Ramos (cell line): Measurements from ENCODE around the gene ZGLP1.

ENCODE experiments used
- in situ Hi-C: fragments of 300-500 bp; cut with MboI; formaldehyde crosslinking; loops from one replicate; pipeline ENCODE4 v1.14.3; 2022; ENCODE audit warnings: low sequenced_read_pairs; ENCODE audit not compliant: unreplicated experiment

ZGLP1 gene

GRCh38 chr19:10328558-10329429 lies 19.2 kb upstream of the ZGLP1 start:
- in situ Hi-C loops: no loop called here

DNA sequence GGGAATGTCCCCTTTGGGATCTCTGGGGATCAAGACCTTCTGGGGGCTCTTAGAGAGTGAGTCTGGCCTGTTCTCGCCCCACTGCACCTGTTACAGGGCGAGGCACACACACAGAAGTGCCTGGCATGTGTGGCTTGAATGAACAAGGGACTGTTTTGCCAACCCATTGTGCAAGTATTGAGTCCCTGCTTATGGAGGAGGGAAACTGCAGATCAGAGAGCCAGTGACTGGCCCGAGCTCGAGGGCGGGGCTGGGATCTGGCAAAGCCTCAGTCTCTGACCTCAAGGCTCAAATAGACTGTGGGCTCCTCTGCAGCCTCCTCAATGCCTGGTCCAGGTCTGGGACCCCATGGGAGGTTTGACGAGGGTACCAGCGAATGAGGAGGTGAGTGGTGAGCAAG lies 18.2 kb upstream of the ZGLP1 start:
- in situ Hi-C loops: no loop called here

- in situ Hi-C loops: no loop called here
Measured at GRCh38 chr19:10325732-10326131, 16.1 kb upstream of the ZGLP1 start.

GRCh38 chr19:10321874-10322835 lies 12.5 kb upstream of the ZGLP1 start:
- in situ Hi-C loops: no loop called here

GRCh38 chr19:10321417-10321797 lies 11.8 kb upstream of the ZGLP1 start:
- in situ Hi-C loops: no loop called here

DNA sequence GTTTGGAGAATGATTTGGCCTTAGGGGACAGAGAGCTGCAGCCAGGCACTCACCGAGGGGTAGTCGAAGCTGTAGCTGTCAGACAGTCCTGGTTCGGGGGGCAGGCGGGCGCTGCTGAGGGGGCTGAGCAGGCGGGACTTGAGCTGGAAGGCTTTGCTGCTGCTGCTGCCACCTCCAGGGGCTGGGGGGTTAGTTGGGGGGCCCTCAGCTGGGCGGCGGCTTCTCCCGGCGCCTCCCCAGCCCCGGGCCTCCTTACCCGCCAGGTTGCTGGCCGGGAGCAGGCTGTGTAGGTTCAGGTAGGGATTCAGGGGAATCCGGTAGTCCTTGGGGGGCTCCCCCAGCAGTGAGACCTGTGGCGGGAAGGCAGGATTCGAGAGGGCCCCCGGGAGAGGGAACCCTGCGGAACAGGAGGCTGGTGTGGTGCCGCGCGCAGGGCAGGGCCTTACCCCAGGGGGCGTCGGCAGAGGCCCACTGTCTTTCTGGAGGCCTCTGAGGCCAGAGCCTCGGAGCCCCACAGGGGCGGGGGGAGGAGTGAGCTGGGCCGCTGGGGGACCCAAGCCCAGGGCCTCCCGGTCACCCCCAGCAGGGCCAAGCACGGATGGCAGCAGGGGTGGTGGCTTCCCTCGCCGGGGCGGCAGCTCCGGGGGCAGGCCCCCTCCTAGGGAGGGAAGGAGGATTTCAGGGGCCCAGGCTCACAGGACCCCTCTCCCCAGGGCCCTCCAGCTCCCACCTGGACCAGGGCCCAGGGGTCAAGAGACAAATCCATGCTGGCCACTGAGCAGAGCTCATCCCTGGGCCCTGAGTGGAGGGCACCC lies 11.2 kb upstream of the ZGLP1 start:
- in situ Hi-C loops: no loop called here

GRCh38 chr19:10318807-10319682 lies 9.4 kb upstream of the ZGLP1 start:
- in situ Hi-C loops: no loop called here

GRCh38 chr19:10317857-10318462 lies 8.3 kb upstream of the ZGLP1 start:
- in situ Hi-C loops: no loop called here

DNA sequence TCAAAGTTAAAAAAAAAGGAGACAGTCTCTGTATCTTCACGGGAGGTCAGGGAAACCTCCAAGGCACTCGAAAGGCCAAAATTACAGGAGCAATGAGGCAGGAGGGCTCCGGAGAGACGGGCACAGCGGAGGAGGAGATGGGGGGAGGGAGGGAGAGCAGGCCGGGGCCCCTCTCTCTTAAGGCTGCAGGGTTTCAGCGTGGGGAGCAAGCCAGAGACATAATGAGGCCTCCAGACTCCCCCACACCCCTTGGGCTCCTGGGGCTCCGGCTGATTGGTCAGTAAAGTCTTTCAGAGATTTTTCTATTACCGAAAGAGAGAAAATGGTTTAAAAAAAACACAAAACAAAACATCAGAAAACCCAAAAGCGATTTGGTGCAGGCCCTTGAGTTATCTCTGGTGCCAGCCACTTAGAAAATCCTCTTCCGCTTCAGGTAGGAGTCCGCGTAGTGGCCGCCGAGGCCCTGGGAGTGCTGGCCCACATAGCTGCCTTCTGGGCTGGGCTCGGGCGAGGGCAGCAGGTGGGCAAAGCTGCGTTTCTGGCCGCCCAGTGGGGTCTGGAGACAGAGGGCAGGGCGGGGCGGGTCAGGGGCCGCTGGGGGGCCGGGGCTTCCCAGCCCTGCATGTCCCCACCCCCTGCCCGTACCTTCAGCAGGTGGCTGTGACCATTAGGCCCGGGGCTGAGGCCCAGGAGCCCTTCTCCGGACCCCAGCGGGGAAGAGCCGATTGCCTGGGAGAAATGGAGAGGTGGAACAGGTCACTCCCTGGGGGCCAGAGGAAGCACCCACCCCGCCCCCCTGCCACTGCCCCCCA lies 7.6 kb upstream of the ZGLP1 start:
- in situ Hi-C loops: no loop called here

DNA sequence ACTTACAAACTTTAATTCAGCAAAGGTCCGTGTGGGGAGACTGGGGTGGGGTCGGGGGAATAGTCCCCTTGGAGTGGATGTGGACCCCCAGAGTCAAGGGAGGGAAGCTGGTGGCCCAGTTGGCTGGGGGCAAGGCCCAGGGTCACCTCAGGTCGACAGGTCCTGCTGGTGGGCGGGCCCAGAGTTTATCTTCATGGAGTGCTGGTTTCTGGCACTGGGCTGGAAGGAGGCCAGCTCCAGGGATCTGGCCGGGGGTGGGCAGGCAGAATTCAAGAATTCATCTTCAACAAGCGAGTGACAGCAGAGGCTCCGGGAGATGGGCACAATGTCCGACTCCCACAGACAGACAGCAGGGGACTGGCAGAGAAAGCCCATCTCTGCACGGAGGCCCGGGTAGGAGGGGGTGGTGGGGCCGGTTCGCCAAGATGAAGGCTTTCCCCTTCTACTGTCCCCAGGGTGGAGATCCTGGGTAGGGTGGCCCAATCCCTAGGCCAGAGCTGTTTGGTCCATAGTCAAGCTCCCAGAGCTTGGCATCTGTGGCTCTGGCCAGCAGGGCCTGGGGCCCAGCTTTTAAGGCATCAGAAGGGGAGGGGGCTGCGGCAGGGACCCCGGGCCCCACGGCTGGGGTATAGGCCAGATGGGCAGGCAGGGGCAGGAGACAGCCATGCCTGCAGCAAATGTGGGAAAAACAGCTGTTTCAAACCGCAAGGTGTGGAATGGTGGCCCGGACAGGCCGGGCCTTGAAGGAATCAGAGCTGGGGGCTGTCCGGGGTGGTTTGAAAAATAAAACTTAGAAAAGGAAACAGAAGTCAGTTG lies 6.8 kb upstream of the ZGLP1 start:
- in situ Hi-C loops: no loop called here

DNA sequence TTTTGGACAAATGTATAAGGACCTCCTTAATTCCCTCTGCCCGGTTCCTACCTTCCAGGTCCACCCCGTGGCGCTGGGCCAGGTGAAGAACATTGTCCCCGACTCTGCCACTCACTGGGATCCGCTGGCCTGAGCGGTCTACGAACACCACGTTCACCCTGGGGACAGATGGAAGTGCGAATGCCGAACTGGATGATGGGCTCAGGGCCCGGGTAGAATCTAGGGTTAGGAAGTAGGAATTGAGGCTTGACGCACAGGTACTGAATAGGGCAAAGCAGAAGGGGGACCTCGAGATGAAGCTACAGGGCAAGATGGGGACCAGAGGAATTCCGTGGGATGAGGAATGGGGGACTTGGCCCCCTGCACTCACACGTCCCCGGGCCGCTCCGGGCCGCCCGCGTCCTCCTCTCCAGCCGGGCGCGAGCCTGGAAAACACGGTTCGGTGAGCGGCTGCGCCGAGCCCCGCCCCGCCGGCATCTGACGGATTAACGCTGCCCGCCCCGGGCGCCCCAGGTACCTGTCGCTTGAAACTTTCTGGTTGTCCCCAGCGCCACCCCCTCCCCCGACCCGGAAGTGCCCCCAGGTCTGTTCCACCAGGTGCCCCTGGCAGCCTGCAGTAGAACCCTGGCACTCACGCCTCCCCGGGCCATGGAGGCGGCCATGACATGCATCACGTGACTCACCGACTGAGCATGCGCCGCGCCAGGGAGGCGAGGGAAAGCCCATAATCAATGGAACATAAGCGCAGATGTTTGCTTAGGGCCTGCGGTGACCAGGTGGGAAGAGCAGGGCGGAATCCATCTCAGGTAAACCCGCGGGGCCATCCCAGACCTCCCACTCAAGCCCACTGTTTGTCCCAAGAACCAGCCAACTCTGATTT lies 6.0 kb upstream of the ZGLP1 start, which contains the start of gene FDX2:
FDX2 (minus strand) TSS at position 681 of the 880 bp plus-strand sequence; CDS start at position 662, 19 bp downstream.
- in situ Hi-C loops: no loop called here

DNA sequence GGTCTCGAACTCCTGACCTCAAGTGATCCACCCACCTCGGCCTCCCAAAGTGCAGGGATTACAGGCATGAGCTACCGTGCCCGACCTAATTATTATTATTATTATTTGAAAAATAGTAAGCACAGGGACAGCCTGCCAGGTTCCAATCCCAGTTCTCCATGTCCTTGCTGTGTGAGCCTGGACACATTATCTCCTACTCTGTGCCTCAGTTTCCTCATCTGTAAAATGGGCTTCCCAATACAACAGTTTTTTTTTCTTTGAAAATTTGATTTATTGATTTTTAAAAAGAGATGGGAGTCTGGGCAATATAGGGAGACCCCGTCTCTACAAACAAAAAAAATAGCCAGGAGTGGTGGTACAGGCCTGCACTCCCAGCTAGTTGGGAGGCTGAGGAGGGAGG lies 3.3 kb downstream of the ZGLP1 start:
- in situ Hi-C loops: no loop called here

DNA sequence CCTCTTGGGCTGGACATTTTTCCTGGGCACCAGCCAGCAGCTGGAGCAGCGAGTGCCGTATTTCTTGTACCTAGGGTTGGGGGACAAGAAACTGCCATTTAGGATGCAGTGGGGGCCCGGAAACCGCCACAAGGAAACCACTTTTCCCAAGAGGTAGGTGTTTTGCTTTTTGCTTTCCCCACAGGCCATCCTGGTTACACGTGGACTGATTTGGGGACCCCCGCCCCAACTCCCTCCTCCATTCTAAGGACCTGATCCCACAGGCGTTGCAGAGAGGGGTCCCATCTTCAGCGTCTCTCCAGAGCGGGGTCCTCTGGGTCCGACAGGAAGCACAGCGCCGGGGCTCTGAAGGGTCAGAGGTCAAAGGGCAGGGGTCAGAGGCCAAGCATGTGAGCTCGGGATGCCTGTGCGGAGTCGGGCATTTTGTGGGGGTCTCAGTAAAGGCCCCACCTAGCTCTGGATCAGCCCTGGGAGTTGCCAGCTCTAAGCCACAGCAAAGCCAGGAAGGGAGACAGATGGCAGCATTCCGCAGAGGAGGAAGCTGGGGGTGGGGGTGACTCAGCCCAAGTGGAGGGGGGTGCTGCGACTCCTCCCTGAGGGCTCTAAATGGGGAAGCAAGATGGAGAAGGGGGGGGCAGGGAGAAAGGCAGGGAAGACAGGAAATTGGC lies 4.3 kb downstream of the ZGLP1 start:
- in situ Hi-C loops: no loop called here

DNA sequence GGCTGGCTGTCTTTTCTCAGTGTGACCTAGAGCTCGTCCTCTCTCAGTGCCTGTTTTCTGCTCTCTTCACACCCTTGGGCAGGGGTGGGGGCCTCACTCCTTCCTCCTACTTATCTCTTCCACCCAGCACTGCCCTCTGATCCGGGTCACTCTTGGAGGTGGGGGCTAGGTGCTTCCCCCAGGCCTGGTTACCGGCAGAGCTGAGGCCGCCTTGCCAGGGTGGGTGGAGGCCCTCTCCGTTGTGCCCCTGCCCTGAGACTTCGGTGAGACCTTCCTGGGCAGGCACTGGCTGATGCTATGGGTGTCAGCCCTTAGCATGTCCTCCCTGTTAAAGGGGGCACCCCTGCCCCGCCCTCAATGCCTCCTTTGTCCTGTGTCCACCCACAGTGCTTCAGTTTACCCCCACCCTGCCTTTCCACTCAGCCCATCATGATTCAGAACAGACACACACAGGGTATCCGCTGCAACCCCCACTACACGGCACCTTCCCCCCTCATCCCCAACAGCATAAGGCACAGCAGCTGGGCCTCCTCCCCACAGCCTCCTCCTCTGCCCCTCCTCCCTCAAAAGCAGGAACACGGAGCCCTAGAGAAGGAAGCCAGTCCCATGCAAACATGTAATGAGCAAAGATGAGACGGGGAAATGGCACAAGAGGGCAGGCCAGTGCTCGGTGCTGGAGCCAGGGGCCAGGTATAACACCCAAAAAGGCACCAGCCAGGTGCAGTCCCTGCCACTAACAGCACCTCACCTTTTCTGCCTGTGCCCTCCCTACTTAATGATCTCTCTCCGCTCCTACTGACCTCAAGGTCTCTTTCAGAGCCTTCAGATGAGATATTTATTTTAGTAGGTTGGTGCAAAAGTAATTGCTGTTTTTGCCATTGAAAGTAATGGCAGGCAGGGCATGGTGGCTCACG lies 9.8 kb downstream of the ZGLP1 start:
- in situ Hi-C loops: no loop called here
